ENCODE measurements around the gene GULP1.
A peak's percentile ranks its signal among the peaks of the same experiment; 100 is the strongest.
"Not testable (repeated sequence)": the region's sequence is repeated elsewhere in the genome, so short reads cannot be mapped to it uniquely, and the experiment has no call there.

The GULP1 gene

DNA sequence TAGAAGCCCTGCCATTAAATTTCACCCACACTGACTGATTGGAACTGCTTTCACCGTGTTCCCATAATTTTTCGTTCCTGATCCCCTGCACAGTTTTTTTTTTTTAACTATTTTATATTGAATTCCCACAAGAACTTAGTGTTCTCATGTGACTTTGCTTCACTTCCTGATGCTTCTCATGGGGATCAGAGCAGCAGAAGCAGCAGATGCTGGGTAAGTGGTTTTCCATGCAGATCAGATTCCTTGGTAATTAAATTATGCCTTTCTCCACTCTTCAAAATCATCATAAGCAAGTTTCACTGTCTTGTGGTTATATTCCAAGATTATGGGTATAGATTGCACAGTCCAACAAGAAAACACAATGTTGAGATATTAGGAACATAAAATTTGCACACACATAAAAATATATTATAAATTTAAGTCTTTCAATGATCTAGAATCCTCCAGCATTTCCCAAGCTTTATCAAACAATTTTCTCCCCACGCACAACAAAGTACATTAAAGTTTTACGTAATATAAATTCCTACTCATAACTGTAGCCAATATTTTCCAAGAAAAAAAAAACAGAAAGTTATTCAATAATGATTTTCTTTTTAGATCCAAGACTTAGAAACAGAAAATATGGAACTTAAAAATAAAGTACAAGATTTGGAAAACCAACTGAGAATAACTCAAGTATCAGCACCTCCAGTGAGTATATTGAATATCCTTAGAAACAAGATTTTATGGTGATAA, 277.9 kb downstream of the GULP1 start:
- no peak for DNase-seq

DNA sequence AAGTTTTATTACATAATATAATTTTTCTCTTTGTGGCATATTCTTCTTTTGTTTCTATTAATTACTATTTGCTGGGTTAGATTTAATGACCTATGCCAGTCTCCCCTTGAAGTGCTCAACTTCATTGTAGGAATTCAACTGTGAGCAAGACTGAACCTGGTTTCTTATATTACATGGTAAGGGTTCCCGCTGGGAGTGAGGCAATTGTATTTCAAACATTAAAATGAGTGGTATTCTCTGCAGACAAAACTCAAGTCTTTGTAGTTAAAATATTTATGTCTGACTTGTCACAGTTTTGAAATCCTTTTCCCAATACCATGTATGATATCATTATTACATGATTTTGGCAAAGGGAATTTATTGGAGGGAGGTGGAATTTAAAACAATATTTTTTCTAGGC, 278.7 kb downstream of the GULP1 start:
- no peak for DNase-seq

DNA sequence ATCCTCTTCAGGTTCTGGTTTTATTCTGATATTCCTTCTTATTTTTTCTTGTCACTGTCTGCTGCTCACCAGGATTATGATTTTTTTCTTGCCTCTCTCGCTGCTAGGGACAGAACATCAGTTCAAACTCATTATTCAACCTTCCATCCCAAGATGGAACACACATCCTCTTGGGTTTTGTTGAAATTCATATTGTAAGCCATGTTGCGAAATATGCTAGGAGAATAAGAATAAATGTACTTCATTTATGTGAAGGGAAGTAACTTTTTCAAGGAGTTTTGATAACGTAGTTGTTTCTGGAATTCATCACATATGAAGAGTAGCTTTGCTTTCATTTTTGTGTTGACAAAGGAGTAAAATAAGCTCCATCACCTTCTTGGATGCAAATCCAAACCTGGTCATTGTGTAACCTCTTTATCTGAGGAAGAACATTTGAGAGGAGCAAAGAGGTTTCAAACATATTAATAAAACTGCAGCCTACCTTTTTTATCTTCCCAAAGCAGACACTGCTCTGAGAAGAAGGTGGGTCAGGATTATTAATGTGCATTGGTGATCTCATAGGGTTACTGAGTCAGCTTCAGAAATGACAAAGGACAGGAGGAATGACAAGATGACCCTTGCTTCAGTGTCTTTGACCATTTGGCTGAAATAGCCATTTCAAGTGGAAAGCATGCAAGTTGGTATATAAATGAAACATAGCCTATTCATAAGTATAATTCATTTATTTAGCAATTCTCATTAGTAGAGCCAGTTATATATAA, 280.0 kb downstream of the GULP1 start:
- DNase-seq, result no peak

DNA sequence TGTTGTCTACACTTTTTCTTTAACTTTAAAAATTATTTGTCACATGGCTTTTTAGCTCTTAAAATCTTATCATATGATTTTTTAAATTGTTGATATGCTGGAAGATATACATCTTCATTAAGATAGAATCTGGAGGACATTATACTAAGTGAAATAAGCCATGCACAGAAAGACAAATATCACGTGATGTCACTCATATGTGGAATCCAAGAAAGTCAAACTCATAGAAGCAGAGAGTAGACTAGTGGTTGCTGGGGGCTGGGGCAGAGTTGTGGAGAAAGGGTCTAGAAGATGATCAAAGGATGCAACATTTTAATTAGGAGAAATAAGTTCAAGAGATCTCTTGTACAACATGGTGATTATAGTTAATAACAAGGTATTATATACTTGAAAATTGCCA, 280.9 kb downstream of the GULP1 start:
- DNase-seq, result no peak

DNA sequence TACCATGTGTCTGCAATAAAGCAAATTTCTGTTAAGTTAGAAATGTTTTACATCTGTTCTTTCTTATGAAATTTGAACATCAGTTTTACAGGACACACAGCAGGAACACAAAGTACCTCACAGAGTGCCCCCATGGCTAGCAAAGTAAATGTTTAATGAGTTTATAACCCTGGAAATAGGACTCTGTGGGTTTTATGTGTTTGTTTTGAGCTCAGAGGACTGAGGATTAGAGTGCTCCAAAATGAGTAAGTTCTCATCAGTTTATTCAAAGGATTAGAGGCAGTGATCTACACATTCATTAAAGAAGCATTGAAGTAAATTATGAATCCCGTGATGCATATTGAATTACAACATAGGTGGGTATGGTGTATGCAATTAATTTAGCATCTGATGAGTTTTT, 281.8 kb downstream of the GULP1 start:
- no peak for DNase-seq

DNA sequence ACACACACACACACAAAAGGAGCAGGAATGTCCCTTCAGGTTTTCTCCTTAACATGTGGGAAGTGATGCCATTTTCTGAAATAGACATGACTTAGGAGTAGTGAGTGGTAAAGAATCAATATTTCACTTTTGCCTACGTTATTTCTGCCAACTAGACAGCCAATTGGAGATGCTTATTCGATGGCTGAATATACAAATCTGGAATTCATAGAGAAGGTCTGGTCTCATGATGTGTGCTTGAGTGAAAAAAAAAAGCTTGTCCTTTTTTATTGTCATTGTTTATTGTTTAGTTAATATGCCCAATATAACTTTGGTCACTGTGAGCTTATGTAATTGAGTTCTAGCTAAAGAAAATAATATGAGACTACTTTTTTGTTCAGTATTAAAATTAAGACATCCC, 284.3 kb downstream of the GULP1 start:
- no peak for DNase-seq

DNA sequence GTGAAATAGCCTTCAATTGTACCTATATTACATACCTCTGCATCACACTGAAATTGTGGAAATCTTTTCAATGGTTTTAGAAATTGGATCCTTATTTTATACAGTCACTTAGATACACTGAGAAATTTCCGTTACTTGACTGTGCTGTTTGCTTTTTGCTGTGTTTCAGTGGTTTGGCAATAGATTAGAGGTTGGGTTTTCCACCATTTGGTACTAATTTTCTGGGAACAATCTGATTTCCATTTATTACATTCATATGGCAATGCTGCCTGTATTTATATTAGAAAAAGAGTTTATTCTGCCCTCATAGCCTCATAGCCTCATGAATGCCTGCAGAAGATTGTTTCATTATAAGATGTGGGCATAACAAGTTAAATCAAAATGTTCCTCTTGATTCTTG, 285.0 kb downstream of the GULP1 start:
- DNase-seq, result no peak

DNA sequence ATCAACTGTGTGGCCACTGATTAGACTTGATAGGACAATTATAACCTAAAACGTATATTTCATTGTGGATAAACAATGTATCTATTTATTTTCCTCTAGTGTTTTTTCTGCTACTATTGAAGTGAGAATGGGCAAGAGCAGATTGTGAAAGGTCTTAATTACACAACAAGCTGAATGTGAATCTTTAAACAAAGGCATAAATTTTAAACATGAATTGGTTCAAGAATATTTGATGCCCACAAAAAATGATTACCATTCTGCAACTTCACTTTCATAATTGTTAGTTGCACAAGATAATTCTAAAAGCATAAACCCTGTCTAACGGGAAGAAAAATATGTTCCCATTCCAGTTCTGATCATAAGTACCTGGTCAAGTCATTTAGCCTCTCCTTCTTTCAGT, 285.6 kb downstream of the GULP1 start:
- DNase-seq, result no peak

DNA sequence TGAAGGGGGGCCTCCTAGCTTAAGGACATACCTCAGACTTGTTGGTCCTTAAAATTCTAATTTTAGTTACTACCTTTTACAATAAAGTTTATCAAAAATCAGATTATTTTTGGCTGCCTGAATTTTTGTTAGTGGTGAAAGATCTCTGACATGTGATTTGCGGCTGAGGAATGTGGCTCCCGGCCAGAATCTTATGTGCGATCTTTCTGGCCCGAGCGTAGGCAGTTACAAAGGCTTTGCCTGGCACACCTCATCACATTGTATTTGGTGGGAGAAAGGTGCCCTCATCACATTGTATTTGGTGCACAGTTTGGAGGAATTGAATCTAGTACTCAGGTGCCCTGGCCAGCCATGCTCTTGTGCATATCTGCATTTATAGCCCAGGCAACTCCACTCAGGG, 289.1 kb downstream of the GULP1 start:
- no peak for DNase-seq

DNA sequence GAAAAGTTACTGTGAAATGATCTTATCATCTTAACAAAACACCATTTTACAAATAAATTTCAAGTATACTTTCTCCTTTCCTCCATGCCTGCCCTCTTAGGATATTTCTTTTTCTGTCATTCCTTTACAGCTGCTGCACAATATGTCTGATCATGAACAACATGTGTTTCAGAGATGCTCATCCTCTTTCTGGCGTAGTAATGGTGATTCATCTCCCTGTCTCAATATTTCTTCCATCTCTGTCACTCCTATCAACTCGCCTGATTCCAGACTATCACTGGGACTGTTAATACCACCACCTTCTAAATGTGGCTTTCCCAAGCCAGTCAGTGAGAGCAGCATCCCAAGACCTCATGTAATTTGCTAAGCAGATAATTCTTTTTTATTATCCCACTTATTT, 290.5 kb downstream of the GULP1 start:
- DNase-seq, result no peak

DNA sequence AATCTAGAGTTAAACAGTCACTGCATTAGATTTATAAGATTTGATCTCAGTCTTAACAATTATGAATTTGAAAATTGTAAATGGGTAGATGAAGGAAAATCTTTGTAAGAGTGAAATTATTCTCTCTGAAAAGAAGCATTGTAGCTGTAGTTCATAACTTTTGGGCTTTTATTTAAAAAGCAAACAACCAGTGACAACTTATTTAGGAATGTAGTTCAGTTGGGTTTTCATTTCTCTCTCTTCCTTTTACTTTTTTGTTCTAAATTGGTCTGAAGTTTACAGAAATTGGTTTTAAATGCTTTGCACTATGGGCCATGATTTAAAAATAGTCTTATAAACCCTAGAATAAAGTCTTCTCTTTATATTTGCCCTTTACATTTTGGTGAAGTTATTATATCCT, 296.6 kb downstream of the GULP1 start:
- DNase-seq, result no peak

DNA sequence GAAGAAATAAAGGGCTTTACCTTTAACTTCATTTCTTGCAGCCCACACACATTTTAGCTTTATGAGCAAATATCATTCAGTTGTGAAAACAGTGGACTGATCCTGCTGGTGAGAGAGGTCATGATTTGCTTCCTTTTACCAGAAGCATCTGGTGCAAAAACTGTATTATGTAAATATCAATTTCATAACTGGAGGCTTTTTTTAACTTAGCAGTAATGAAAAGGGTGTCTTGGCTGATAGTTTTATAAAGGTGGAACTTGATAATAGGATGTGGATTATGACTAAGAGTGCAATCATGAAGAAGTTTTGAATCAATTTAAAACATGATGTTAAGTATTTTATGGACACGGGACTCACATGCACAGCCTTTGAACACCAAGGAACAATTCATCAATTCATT, 304.4 kb downstream of the GULP1 start:
- DNase-seq, result no peak

DNA sequence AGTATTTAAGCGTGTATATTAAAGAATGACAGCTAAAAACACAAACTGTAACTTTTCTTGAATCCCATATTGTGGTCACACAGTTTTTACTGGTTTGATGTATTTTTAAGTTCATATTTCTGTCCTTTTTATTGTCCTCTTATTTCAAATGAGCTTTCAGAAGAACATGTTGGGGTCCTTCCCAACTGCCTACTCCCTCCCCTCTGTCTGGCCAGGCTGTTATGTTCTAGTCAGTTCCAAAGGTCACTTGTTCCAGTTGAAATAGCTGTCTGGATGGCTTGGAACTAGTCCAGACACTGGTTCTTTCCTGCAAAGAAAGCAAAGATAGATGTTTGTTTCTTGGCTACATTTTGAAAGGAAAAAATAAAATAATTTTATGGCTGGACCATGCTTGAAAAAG, 306.9 kb downstream of the GULP1 start:
- DNase-seq, result no peak

DNA sequence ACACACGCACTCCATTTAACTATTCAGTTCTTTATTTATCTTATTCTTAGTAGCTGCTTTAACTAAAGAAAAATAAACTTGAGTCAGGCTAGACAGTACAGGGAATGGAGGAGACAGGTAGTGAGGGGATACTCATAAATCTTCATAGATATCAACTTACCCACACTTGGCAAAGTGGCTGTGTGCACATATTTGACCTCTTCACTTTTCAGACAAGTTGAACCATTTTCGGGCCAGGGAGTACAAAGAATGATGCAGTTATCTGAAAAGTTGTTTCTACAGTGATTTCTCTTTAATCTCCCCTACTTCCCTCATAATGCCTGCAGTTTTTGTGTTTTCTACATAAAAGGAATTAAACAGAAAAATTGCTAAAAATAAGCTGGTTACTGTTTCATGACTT, 307.5 kb downstream of the GULP1 start:
- DNase-seq, result no peak

DNA sequence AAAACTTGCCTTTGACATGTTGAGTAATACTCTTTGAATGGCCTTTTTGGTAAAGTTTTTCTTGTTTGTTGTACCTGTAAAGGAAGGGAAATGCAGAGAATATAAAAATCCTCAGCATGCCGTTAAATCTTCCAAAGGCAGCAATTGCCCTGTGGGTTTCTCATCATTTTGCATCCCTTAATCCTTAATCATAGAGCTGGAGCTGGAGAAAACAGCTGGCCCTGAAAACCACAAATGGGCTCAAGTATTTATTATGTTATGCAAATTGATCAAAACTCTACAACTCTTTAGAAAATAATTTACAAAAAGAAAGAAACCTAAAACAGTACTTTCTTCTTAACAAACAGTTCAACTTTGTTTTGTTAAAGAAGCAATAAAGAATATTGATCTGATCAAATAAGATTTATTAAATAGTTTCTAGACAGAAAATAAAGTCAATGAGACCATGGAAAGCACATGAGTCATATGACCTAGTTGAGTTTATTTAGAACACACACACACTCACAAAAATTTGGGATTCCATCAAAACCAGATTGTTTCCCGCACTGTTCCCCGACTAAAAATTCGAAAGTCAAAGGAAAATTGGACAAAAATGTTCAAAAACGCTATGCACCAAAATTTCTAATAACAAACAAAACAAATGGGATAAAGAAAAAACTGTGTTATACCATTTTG, 309.0 kb downstream of the GULP1 start:
- DNase-seq, result no peak

DNA sequence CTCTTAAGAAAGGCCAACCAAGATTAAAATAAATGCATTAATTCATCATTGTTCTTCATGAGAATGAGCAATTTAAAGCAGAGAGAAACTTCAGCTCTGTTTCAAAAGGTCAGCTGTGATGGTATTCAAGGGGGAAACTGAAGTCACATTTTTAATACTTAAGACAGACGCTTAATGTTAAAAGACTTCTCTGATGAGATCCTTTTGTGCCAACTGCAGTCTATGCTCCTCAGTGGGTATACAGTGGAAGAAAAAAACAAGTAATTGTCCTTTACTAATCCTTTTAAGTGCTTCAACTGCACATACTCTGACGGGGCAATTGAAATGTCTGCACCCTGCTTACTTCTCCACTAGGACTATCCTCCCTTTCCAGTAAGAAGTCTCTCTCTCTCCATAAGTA, 309.7 kb downstream of the GULP1 start:
- DNase-seq, result no peak

DNA sequence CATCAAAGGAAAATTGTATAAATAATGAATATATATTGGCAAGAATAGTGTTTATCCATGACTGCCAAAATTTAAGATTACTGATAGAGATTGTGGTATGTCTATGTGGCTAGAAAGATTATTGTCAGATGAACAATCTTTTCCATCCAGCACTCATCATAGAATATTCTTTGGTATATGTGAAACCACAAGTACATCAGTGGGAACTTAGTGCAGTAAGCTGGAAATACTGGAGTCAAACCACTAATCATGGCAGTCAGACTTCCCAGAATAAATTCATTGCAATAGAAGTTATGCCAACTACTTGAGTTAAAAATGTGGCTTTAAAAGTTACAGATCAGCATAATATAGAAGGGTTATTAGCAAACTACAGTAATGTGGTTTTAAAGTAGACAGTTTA, 310.3 kb downstream of the GULP1 start:
- no peak for DNase-seq

DNA sequence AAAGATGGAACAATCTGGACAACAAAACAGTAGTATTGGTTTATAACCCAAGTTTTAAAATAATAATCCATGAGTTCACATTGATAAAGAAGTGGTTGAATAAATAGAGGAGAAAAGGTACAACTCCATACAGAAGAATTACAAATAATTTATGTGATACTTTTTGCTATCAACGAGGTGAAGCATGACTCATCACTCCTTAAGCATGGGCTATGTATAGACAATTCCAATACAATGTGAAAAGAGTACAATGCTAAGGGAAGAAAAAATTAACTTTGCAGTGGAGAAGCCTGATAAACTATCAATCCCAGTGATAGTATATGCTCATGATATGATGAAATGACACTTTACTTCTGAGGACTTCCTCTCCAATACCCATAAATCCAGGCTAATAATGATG, 312.9 kb downstream of the GULP1 start:
- no peak for DNase-seq

DNA sequence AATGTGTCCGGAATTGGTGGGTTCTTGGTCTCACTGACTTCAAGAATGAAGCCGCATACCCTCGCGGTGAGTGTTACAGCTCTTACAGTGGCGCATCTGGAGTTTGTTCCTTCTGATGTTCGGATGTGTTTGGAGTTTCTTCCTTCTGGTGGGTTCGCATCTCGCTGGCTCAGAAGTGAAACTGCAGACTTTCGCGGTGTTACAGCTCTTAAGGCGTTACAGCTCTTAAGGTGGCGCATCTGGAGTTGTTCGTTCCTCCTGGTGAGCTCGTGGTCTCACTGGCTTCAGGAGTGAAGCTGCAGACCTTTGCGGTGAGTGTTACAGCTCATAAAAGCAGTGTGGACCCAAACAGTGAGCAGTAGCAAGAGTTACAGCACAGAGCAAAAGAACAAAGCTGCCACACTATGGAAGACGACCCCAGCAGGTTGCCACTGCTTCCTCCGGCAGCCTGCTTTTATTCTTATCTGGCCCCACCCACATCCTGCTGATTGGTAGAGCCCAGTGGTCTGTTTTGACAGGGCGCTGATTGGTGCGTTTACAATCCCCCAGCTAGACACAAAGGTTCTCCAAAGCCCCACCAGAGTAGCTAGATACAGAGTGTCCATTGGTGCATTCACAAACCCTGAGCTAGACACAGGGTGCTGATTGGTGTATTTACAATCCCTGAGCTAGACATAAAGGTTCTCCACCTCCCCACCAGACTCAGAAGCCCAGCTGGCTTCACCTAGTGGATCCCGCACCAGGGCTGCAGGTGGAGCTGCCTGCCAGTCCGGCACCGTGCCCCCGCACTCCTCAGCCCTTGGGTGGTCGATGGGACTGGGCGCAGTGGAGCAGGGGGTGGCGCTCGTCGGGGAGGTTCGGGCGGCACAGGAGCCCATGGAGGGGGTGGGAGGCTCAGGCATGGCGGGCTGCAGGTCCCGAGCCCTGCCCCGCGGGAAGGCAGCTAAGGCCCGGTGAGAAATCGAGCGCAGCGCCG, 314.2 kb downstream of the GULP1 start:
- not testable (repeated sequence) for DNase-seq

DNA sequence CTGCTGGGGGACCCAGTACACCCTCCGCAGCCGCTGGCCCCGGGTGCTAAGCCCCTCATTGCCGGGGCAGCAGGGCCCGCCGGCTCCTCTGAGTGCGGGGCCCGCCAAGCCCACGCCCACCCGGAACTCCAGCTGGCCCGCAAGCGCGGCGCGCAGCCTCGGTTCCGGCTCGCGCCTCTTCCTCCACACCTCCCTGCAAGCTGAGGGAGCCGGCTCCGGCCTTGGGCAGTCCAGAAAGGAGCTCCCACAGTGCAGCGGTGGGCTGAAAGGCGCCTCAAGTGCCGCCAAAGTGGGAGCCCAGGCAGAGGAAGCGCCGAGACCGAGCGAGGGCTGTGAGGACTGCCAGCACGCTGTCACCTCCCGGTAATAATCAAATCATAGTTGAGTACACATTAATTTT, 314.9 kb downstream of the GULP1 start:
- DNase-seq, result not testable (repeated sequence)

DNA sequence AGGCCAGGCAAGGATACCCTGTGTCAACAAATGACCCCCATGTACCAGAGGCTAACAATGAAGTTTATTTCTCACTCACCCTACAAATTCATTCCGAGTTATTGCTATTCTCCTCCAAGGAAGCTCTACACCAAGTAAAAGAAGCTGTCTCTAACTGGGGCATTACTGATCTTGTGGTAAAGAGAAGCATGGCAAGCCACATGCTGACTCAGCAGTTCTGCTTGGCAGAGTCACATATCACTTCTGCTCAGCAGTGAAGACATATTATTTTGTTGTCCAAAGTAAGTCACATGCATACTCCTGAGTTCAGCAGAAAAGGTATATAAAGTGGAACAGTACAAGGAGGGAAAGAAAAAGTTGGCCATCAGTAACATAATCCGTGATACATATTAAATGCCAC, 315.8 kb downstream of the GULP1 start:
- peak in 1 of 2 donors; percentile 6 for DNase-seq

DNA sequence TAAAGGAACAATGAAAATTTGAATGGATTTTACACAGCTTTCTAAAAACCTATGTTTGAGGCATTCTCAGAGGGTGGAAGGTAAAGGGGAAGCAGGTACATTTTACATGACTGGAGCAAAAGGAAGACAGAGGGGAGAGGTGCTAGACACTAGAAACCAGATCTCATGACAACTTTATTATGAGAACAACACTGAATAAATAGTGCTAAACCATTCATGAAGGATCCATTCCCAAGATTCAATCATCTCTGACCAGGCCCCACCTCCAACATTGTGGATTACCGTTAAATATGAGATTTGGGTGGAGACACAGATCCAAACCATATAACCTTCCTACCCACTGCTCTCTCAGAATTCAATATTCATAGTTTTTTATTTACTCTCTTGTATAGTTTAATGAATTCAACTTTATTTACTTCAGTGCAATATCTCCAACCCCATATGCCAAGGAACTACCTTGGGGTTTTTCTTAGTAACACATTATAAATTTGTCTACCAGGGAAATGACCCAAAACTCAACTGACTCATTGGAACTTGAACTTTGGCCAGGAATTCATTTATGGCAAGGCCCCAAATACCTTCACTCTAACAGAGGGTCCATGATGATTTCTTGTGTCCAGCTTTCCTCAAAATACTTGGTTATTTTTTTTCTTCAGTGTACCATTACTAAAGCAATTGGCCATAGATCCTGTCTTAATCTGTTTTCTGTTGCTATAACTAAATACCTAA, 317.8 kb downstream of the GULP1 start:
- DNase-seq, result no peak

Measured in CD4-positive, alpha-beta T cell treated with Interferon alpha-2 for 1 hour (primary cell).